Measurements from ENCODE around the gene SLAMF6.
"Not testable (repeated sequence)": the region's sequence is repeated elsewhere in the genome, so short reads cannot be mapped to it uniquely, and the experiment has no call there.

The SLAMF6 gene

GRCh38 chr1:160522622-160523345, at the start of gene SLAMF6:
TSS of gene SLAMF6 (minus strand) at chr1:160523255. CDS start at chr1:160523192, 63 bp downstream.
- DNase-seq, result no peak

- DNase-seq, result no peak
Measured at GRCh38 chr1:160570840-160571239, 47.8 kb upstream of the SLAMF6 start.

- no peak for DNase-seq
Measured at GRCh38 chr1:160569806-160570205, 46.8 kb upstream of the SLAMF6 start.

DNA sequence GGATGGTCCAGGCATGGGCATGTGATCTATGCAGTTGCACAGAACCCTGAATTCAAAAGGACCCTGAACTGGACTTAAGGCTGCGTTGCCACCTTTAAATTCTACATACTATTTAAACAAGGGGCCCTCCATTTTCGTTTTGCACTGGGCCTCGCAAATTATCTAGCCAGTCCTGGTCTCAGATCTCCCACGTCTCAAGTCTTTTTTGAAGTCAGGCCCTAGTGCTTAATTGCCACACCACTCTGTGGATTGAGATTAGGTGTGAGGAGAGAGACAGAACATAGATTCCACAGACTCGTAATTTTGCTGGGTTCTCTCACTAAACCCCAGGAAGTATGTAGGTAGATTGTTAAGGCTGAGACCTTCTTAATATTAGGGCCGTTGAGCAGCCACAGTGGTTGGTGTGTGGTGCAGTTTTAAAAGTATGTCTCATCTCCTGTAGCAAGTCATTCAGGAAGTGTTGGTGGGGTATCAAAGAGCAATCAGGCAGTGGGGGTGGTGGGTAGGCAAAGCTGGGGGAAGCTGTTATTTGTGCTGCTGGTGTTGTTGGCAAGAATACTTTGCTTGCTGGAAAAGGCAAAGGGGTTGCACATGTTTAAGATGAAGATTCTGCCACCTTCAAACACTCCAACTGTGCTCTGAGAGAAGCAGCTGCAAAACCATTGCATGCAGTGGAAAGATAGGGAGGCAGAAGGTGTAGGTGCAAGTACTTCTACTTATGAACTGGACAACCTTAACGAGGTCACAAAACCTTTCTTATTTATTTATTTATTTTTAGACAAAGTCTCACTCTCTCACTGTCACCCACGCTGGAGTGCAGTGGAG, 45.0 kb upstream of the SLAMF6 start:
- no peak for DNase-seq

DNA sequence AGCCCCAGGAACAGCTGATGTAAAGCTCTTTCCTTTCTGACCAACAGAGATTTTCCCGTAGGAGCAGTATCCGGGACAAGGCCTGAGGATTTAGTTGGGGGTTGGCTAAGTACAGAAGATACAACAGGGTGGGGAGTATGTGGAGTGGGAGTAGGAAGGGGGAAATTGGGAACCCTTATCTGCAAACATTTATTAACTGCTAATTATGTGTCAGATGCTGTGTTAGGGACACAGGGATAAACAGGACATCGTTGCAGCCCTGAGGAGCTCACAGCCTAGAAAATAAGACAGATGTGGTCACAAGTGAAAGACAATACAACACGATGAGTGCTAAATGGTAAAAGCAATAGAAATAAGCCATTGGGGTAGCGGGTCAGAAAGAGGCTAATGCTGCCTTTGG, 44.3 kb upstream of the SLAMF6 start:
- no peak for DNase-seq

- DNase-seq, result no peak
Measured at GRCh38 chr1:160565564-160565963, 42.5 kb upstream of the SLAMF6 start.

DNA sequence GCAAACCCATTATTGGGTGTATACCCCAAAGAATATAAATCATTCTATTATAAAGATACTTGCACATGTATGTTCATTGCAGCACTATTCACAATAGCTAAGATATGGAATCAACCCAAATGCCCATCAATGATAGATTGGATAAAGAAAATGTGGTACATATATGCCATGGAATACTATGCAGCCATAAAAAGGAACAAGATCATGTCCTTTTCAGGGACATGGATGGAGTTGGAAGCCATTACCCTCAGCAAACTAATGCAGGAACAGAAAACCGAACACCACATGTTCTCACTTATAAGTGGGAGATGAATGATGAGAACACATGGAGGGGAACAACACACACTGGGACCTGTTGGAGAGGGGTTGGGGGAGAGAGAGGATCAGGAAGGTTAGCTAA, 40.2 kb upstream of the SLAMF6 start:
- not testable (repeated sequence) for DNase-seq

DNA sequence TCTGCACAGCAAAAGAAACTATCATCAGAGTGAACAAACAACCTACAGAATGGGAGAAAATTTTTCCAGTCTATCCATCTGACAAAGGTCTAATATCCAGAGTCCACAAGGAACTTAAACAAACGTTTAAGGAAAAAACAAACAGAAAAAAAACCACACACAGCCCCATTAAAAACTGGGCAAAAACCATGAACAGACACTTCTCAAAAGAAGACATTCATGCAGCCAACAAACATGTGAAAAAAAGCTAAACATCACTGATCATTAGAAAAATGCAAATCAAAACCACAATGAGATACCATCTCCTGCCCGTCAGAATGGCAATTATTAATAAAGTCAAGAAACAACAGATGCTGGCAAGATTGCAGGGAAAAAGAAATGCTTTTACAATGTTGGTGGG, 39.7 kb upstream of the SLAMF6 start:
- DNase-seq, result not testable (repeated sequence)

DNA sequence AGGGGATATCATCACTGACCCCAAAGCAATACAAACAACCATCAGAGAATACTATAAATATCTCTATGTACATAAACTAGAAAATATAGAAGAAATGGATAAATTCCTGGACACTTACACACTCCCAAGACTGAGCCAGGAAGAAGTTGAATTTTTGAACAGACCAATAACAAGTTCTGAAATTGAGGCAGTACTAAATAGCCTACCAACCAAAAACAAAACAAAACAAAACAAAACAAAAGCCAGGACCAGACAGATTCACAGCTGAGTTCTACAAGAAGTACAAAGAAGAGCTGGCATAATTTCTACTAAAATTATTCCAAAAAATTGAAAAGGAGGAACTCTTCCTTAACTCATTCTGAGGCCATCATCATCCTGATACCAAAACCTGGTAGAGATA, 37.8 kb upstream of the SLAMF6 start:
- no peak for DNase-seq

DNA sequence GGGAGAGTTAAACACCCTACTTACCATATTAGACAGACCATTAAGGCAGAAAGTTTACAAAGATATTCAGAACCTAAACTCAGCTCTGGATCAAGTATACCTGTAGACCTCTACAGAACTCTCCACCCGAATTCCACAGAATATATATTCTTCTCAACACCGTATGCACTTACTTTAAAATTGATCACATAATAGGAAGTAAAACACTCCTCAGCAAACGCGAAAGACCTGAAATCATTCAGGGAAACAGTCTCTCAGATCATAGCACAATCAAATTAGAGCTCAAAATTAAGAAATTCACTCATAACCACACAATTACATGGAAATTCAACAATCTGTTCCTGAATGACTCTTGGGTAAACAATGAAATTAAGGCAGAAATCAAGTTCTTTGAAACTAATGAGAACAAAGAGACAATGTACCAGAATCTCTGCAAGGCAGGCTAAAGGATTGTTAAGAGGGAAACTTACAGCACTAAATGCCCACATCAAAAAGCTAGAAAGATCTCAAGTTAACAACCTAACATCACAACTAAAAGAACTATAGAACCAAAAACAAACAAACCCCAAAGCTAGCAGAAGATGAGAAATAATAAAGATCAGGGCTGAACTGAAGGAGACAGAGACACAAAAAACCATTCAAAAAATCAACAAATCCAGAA, 37.1 kb upstream of the SLAMF6 start:
- DNase-seq, result no peak

GRCh38 chr1:160559437-160559836, 36.4 kb upstream of the SLAMF6 start:
- DNase-seq, result not testable (repeated sequence)

GRCh38 chr1:160558660-160559380, 35.8 kb upstream of the SLAMF6 start:
- DNase-seq, result no peak

GRCh38 chr1:160553778-160554177, 30.7 kb upstream of the SLAMF6 start:
- no peak for DNase-seq

GRCh38 chr1:160552425-160552824, 29.4 kb upstream of the SLAMF6 start:
- DNase-seq, result no peak

DNA sequence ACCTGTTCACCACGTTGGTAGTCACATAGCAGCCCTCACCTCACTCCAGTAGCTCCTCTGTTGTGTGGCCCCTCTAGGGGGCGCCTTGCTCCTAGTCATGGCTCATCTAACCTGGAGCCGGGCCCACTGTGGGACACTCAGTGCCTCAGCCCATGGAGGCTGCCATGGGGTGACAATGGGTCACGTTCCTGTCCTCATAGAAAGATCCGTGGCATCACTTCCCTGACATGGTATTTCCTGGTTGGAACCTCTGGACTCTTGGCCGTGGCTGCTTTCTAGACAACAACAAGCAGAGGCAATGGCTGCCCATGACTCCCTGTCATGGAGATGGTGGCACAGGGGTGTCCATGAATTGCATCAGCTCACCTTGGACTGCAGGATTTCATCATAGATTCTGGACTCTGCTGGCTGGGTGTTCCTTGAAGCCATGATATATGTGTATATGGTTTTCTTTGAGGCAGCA, 27.5 kb upstream of the SLAMF6 start:
- no peak for DNase-seq

GRCh38 chr1:160549665-160550006, 26.6 kb upstream of the SLAMF6 start:
- no peak for DNase-seq

DNA sequence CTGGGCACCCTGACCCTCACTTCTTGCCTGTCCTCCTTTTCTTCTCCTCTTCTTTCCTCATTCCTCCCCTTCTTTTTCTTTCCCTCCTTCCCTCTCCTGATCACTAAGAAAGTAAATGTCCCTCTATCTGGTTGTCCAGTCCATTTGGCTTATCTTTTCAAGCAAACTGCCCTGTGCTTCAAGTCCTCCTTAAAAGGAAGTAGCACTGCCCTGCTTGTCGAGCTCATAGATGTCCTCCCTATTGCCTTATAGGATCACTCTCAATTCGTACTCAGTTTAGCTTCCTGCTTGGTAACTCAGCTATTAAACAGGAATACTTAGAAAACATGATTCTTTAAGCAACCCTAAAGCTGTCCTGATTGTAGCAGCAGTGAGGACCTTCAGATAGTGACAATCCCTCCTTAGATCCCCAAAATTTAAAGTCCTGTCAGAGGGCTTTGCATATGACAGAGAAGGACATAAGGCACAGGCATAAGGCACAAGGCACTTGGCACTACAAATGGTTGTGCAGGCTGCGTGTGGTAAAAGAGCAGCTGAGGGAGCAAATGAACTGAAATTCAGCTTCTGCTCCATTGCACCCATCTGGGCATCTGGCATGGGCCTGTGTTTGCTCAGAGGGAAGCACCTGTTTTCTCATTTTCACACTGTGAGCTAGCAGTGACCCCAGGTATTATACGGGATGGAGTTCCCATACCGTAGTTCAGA, 26.1 kb upstream of the SLAMF6 start:
- DNase-seq, result no peak

- no peak for DNase-seq
Measured at GRCh38 chr1:160548183-160548582, 25.1 kb upstream of the SLAMF6 start.

GRCh38 chr1:160547422-160547821, 24.4 kb upstream of the SLAMF6 start:
- no peak for DNase-seq

GRCh38 chr1:160546942-160547341, 23.9 kb upstream of the SLAMF6 start:
- no peak for DNase-seq

DNA sequence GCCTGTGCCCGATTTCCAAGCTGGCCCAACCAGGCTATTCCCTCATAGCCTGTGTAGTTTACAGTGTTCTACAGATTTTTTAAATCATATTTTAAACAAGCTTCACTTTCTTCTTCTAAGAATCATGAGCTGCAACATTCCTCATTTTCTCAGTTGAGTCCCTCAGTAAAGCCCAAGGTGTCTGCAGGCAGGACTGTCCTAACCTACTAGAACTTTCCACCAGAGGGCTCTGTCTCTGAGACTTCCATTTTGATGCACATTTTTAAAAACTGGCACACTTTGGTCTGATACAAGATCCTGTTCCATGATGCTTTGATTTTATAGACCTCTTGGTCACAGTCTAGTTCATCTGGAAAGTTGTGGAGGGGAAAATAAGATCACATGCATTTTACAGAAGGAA, 21.6 kb upstream of the SLAMF6 start:
- no peak for DNase-seq

DNA sequence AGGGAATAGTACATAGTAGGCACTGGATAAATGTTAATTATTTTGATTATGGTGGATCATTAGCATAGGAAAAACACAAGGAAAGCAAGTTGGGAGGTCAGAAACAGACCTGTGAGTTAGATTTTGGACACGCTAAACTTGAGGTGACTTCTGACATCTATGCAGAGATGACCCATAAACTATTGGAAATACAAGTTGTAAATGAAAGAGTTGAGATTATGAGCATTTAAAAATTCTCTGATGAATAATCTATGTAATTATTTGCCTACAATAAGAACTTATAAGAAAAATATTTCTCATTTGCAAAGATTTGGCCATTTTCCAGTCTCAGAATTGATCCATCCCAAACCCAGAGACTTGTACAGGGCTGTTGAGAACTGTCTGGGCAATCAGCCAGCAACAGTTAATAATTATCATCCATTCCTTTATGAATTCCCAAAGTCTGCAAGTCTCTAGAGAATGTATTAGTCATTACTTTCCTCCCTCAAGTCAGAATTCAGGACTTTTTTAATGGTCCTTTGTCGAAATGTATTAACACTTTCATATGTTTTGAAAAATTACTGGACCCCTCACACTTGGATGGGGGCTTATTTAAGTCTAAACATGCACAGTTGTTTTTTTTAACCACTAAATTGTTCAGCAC, 19.4 kb upstream of the SLAMF6 start:
- DNase-seq, result no peak

All from NCI-H187 treated with DMSO at 0.1 percent for 48 hours (cell line).